D721Med (cell line): ENCODE results near the gene BUD31.

Experiments
- DNase-seq: peaks from one replicate; pipeline ENCODE4 v3.0.0; 2011; ENCODE audit warnings: low spot score; ENCODE audit not compliant: insufficient read length
- FAIRE-seq: peaks from 2 replicates; lab custom pipeline; 2011; peaks lifted over from hg19 to GRCh38; lab: Jason Lieb, UNC
- TF ChIP-seq, protein P1 (sequence below): IDR thresholded peaks from 2 replicates; pipeline ENCODE4 v1.5.1; 2012; ENCODE audit warnings: mild to moderate bottlenecking, control low read depth; ENCODE audit not compliant: insufficient read depth; ENCODE audit errors: missing control alignments

The BUD31 gene

DNA sequence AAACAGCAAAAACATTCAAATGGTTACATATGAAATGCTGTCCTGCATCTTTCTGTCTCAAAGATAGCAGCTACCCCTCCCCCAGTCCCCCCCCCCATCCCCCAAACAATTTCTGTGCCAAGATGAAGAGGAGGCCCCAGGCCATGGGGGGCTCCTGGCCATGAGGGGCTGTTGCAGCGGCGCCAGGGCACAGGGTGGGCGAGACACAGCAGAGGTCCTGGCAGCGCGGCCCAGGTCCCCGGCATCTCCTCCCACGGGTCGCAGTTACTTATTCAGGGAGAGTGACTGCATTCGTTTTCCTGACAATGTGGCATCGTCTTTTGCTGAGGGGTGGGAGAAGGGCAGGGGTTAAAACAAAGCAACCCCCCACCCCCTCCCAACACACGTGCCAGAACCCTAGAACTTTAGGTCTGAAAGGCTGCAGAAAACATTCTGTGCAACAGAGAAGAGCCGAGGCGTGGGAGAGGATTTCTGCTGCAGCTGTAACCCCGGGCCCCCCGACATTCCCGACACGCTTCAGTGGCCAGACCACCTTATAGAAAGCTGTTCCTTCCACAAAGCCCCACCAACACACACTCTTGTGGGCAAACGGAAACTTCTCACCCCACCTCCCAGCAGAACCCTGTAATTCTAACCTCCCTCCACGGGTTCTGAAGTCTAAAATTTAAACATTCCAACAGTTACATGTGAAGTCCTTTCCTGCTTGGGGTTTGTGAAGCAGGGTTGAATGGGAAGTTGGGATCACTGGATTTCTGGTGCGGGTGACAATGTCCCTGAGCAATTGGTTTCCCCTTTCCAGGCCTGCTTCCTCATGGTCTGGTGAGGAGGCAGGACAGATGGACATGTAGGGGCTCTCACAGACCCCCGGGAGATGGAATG lies 12.1 kb upstream of the BUD31 start:
- TF ChIP-seq, protein P1, sequence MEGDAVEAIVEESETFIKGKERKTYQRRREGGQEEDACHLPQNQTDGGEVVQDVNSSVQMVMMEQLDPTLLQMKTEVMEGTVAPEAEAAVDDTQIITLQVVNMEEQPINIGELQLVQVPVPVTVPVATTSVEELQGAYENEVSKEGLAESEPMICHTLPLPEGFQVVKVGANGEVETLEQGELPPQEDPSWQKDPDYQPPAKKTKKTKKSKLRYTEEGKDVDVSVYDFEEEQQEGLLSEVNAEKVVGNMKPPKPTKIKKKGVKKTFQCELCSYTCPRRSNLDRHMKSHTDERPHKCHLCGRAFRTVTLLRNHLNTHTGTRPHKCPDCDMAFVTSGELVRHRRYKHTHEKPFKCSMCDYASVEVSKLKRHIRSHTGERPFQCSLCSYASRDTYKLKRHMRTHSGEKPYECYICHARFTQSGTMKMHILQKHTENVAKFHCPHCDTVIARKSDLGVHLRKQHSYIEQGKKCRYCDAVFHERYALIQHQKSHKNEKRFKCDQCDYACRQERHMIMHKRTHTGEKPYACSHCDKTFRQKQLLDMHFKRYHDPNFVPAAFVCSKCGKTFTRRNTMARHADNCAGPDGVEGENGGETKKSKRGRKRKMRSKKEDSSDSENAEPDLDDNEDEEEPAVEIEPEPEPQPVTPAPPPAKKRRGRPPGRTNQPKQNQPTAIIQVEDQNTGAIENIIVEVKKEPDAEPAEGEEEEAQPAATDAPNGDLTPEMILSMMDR = no peak
- DNase-seq (no peak), FAIRE-seq (no peak)

DNA sequence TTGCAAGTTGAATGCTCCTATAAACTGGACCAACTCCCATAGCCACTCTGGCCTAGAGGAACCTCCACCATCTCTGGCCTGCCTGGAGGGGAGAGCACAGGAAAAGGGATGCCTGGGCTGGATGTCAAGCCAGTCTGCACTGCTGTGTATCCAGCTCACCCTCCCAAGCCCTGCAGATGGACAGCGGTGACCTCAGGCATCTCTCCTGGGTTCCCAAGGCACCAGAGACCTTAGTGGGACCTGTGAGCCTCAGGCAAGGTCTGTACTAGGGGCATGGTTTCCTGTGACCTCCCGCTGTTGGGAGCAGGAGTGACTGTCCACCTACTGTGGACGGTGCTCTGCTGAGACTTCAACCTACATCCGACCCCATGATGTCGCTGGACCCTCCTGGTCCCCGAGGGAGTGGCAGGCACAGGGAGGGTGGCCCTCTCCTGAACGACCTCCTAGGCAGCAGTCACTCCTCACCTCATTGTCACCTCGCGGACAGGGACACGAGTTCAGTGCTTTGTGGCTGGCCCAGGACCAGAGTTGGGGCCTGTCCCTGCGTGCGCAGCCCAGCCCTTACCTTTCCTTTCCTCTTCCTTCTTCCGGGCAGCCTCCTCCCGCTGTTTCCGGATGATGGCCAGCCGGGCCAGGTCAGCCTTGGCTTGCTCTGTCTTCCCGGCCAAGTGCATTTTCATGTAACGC lies 11.3 kb upstream of the BUD31 start:
- no peak for FAIRE-seq
- TF ChIP-seq, protein P1 = no peak
- no peak for DNase-seq

- DNase-seq (no peak), FAIRE-seq (no peak)
- TF ChIP-seq, protein P1 = no peak
Measured at GRCh38 chr7:99398891-99399445, 9.8 kb upstream of the BUD31 start.

DNA sequence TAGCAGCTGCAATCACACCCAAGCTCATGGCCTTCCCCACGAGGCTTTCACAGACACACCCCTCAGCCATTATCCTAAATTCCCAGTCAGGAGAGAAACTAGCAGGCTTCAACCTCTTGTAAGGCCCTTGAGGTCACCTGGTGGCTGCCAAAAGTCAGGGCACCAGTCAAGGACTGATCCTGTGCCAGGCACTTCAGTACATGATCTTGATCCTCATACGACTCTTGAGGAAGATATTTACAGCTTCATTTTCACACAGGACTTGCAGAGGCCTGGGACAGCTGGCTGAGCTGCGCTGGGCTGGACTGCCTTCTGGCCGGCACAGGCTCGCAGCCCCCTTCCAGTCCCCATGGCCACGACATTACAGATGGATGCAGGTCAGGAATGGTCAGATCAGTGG lies 9.2 kb upstream of the BUD31 start:
- TF ChIP-seq, protein P1 = no peak
- FAIRE-seq = no peak

DNA sequence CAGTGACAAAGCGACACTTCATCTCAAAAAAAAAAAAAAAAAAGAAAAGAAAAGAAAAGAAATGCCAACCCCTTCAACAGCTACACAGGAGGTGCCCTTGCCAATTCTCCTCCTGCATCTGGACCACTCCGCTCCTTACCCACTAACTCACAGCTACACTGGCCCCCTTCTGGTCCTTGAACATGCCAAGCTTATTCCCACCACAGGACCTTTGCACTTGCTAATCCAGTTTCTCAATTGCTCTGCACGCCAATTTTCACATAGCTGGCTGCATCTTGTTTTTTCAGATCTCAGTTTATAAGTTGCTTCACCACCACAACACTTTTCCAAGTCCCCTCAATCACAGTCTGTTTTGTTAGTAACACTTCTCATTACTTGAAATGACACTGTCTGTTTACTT lies 5.9 kb upstream of the BUD31 start:
- FAIRE-seq (no peak), DNase-seq (no peak)
- TF ChIP-seq, protein P1 = no peak

More for the DNA sequence above, 9.2 kb upstream of the BUD31 start:
- DNase-seq = no peak

- no peak for DNase-seq
- TF ChIP-seq, protein P1 = no peak
- no peak for FAIRE-seq
Measured at GRCh38 chr7:99403764-99404163, 5.0 kb upstream of the BUD31 start.
